ENCODE data around the gene MLIP. TPM values are rescaled to one million over a fixed set of nuclear protein-coding genes. Genes with fewer than 3 reads are reported as not detected.

MLIP gene
- total RNA-seq, 2 experiments from 2014 or later, result not detected

GRCh38 chr6:54109586-54109985 lies 1.7 kb upstream of the MLIP start:
- intact Hi-C loops (cut with micrococcal nuclease), result no loop called here
- no peak overlapping the region for H3K27ac Mint-ChIP-seq
- ChIA-PET POLR2A (no interaction called here), CTCF (no interaction called here)
- no peaks in the 10 kb centered on the region for H3K4me1 Mint-ChIP-seq (ENCODE audit: low read depth)
- H3K36me3 Mint-ChIP-seq (ENCODE audit: low read depth), result no peaks in the 10 kb centered on the region
- DNase-seq, result no peak
- no peak for ATAC-seq
- H3K4me3 Mint-ChIP-seq, result no peak overlapping the region
- TF ChIP-seq, protein P1, sequence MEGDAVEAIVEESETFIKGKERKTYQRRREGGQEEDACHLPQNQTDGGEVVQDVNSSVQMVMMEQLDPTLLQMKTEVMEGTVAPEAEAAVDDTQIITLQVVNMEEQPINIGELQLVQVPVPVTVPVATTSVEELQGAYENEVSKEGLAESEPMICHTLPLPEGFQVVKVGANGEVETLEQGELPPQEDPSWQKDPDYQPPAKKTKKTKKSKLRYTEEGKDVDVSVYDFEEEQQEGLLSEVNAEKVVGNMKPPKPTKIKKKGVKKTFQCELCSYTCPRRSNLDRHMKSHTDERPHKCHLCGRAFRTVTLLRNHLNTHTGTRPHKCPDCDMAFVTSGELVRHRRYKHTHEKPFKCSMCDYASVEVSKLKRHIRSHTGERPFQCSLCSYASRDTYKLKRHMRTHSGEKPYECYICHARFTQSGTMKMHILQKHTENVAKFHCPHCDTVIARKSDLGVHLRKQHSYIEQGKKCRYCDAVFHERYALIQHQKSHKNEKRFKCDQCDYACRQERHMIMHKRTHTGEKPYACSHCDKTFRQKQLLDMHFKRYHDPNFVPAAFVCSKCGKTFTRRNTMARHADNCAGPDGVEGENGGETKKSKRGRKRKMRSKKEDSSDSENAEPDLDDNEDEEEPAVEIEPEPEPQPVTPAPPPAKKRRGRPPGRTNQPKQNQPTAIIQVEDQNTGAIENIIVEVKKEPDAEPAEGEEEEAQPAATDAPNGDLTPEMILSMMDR (IDR thresholded peaks at IDR 0.05), result no peak
- no peaks in the 10 kb centered on the region for H3K9me3 Mint-ChIP-seq
- no peaks in the 10 kb centered on the region for H3K27me3 Mint-ChIP-seq

DNA sequence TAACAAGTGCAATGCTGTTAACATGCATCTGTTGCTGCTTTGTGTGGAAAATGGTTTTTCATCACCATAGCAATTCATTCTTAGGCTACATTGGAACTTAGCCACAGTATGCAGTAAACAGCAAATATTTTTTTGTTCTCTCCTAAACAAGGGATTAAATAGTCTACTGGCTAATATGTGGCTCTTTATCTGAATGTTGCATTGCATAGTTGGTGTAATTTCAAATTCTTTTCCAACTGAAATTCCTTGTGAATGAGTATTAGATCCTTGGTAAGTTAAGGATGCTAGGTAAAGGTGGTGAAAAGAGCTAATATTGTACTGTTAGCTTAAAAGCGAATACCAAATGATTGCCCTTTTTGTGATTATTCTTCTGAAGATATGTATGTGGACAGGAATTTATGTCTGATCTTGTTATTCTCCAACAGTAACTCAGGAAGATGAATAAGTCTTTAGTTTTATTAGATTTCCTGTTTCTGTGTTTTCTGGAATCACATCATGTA lies 958 bp downstream of the MLIP start:
- H3K4me1 Mint-ChIP-seq (ENCODE audit: low read depth), result no peaks in the 10 kb centered on the region
- CTCF ChIA-PET, result no interaction called here
- H3K4me3 Mint-ChIP-seq, result no peak overlapping the region
- H3K27me3 Mint-ChIP-seq, result no peaks in the 10 kb centered on the region
- intact Hi-C loops (cut with micrococcal nuclease), result no loop called here
- H3K27ac Mint-ChIP-seq, result no peak overlapping the region
- H3K36me3 Mint-ChIP-seq (ENCODE audit: low read depth), result no peaks in the 10 kb centered on the region
- ATAC-seq, result no peak
- no peak for DNase-seq
- TF ChIP-seq, protein P1 (IDR thresholded peaks at IDR 0.05), result no peak
- POLR2A ChIA-PET, result no interaction called here
- H3K9me3 Mint-ChIP-seq, result peaks cover 4% of the 10 kb centered on the region

GRCh38 chr6:54114991-54115390 lies 3.7 kb downstream of the MLIP start:
- TF ChIP-seq, protein P1 (IDR thresholded peaks at IDR 0.05), result no peak
- intact Hi-C loops (cut with micrococcal nuclease), result no loop called here
- H3K4me1 Mint-ChIP-seq (ENCODE audit: low read depth), result no peaks in the 10 kb centered on the region

GRCh38 chr6:54115966-54116365 lies 4.7 kb downstream of the MLIP start:
- H3K36me3 Mint-ChIP-seq (ENCODE audit: low read depth), result no peaks in the 10 kb centered on the region
- H3K4me3 Mint-ChIP-seq, result no peak overlapping the region
- no peak for ATAC-seq
- H3K27me3 Mint-ChIP-seq, result no peaks in the 10 kb centered on the region
- TF ChIP-seq, protein P1 (IDR thresholded peaks at IDR 0.05), result no peak
- POLR2A ChIA-PET, result no interaction called here
- peaks cover 4% of the 10 kb centered on the region for H3K9me3 Mint-ChIP-seq
- CTCF ChIA-PET, result no interaction called here
- H3K27ac Mint-ChIP-seq, result no peak overlapping the region
- intact Hi-C loops (cut with micrococcal nuclease), result no loop called here
- no peak for DNase-seq
- H3K4me1 Mint-ChIP-seq (ENCODE audit: low read depth), result no peaks in the 10 kb centered on the region

More at GRCh38 chr6:54114991-54115390, 3.7 kb downstream of the MLIP start:
- H3K27me3 Mint-ChIP-seq, result no peaks in the 10 kb centered on the region
- ATAC-seq, result no peak
- no peak overlapping the region for H3K27ac Mint-ChIP-seq
- CTCF ChIA-PET, result no interaction called here
- DNase-seq, result no peak
- POLR2A ChIA-PET, result no interaction called here
- H3K36me3 Mint-ChIP-seq (ENCODE audit: low read depth), result no peaks in the 10 kb centered on the region
- no peak overlapping the region for H3K4me3 Mint-ChIP-seq
- H3K9me3 Mint-ChIP-seq, result peaks cover 4% of the 10 kb centered on the region

GRCh38 chr6:54118117-54118516 lies 6.9 kb downstream of the MLIP start:
- H3K4me1 Mint-ChIP-seq (ENCODE audit: low read depth), result no peaks in the 10 kb centered on the region
- no peaks in the 10 kb centered on the region for H3K36me3 Mint-ChIP-seq (ENCODE audit: low read depth)
- intact Hi-C loops (cut with micrococcal nuclease), result no loop called here
- CTCF ChIA-PET, result no interaction called here
- no peak overlapping the region for H3K4me3 Mint-ChIP-seq
- TF ChIP-seq, protein P1 (IDR thresholded peaks at IDR 0.05), result no peak
- H3K27ac Mint-ChIP-seq, result no peak overlapping the region
- ATAC-seq, result no peak
- POLR2A ChIA-PET, result no interaction called here
- H3K9me3 Mint-ChIP-seq, result peaks cover 4% of the 10 kb centered on the region
- no peak for DNase-seq
- no peaks in the 10 kb centered on the region for H3K27me3 Mint-ChIP-seq

All from activated CD8-positive, alpha-beta T cell treated with anti-CD3 and anti-CD28 coated beads for 36 hours (primary cell).